Retinal pigment epithelial cell (primary cell): Measurements from ENCODE around the gene SV2B.

Source experiments
- DNase-seq: peaks from one replicate; pipeline ENCODE4 v3.0.0-alpha.2; 2010; ENCODE audit warnings: low read depth
- H3K4me3 ChIP-seq: 2 replicates; pipeline ENCODE4 v1.5.1; 2011; ENCODE audit warnings: mild to moderate bottlenecking, low read length, control low read depth, moderate library complexity
- TF ChIP-seq, protein P1 (sequence below): conservative IDR thresholded peaks from 2 replicates; pipeline ENCODE4 v1.5.1; 2011; ENCODE audit warnings: low read depth, low read length, control low read depth, inconsistent platforms

Gene SV2B

GRCh38 chr15:91199511-91199910 lies 99.5 kb downstream of the SV2B start:
- TF ChIP-seq, protein P1, sequence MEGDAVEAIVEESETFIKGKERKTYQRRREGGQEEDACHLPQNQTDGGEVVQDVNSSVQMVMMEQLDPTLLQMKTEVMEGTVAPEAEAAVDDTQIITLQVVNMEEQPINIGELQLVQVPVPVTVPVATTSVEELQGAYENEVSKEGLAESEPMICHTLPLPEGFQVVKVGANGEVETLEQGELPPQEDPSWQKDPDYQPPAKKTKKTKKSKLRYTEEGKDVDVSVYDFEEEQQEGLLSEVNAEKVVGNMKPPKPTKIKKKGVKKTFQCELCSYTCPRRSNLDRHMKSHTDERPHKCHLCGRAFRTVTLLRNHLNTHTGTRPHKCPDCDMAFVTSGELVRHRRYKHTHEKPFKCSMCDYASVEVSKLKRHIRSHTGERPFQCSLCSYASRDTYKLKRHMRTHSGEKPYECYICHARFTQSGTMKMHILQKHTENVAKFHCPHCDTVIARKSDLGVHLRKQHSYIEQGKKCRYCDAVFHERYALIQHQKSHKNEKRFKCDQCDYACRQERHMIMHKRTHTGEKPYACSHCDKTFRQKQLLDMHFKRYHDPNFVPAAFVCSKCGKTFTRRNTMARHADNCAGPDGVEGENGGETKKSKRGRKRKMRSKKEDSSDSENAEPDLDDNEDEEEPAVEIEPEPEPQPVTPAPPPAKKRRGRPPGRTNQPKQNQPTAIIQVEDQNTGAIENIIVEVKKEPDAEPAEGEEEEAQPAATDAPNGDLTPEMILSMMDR = no peak
- no peak overlapping the region for H3K4me3 ChIP-seq
- DNase-seq = no peak

DNA sequence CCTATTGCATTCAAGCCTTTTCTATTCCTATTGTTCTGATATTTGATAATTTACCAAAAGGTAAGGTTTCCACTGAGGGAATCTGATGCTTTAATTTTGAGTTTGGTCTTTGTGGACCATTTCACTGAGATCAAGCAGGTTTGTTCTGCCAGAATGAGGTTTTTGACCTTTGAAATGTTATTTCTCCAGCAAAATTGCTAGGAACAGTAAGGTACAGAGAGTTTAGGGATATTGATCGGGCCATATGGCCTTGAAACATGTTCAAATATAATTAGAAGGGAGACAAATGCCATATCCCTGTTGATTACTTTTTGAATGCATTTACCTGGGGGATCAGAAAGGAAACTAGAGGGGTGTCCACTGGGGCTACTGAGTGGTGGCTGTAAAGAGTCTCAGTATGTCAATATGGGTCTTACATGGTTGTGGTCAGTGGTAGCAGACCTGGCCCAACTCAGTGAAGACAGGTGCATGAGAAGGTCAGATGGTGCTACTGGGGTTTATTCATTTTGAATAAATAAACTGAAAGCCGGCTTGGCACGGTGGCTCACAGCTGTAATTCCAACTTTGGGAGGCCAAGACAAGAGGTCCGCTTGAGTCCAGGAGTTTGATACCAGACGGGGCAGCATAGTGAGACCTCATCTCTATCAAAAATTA lies 100.2 kb downstream of the SV2B start:
- no peak for DNase-seq
- no peak overlapping the region for H3K4me3 ChIP-seq
- TF ChIP-seq, protein P1 = no peak

DNA sequence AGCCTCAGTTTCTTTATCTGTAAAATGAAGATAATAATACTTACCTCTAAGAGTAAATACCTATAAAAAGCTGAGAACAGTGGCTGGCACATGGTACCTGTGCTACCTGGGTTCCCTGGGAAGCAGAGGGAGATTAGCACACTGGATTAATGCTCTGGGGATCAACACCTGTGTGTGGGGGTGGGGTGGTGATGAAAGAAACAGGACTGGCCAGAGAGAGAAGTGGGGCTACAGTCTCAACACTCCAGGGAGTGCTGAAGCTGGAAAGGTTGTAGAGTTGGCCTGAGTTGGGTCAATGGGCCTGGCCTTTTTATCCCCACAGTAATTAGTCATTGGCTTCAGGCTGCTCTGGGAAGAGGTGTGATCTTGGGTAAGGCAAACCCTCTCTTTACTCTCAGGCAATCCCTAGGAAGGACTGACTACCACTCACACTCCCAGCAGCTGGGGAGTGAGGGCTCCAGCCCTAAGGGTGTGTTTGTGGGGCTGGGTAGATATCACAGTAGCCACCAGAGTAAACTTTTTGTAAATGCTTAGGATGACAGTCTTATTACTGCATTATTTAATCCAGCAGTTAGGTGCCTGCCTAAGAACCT lies 102.5 kb downstream of the SV2B start:
- H3K4me3 ChIP-seq = no peak overlapping the region
- DNase-seq = no peak
- TF ChIP-seq, protein P1 = no peak

DNA sequence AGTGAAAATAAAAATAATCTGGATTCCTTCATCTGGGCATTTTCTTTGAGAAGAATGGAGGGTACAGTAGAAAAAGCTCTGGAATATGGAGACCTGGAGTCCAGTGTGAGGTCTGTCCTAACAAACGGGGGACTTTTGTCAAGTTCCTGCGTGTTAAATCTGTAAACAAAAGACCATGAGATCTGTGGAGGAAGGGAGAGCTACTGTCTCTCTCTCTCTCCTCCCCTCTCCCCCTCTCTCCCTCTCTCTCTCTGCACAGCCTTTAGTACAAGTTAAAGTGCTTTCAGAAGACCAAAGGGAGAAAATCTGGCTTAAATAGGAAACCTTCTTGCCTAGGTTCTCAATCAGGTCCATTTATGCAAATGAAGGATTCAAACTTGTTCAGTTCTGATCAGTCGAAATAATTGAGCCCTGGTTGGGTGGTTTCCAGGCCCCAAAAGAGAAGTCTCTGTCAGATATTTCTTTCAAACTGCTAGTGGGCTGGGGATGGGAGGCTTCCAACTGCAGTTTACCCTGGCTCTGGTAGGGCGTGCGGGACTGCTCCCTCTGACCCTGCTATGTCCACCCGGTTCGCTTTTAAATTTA lies 103.7 kb downstream of the SV2B start:
- no peak overlapping the region for H3K4me3 ChIP-seq
- DNase-seq = no peak
- TF ChIP-seq, protein P1 = no peak

GRCh38 chr15:91208371-91208770 lies 108.3 kb downstream of the SV2B start:
- no peak overlapping the region for H3K4me3 ChIP-seq
- TF ChIP-seq, protein P1 = no peak
- no peak for DNase-seq

GRCh38 chr15:91209318-91209717 lies 109.3 kb downstream of the SV2B start:
- TF ChIP-seq, protein P1 = no peak
- DNase-seq = no peak
- H3K4me3 ChIP-seq = no peak overlapping the region

DNA sequence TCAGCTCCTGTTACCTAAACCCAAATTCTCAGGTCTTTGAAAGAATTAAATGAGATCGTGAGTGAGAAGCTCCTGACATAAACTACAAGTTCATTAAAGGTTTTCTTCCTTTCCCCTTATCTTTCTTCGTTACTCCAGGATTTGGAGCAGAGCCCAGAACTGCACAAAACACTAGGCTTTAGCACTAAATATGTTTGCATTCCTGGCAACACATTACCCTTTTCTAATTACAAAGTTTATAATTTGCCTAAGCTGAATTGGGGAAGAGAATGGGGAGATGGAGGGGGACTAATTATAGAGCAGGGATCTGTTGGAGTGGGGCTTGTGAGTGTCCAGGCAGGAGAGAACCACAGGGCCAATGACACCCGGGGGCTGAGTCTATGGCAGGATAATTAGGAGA lies 109.7 kb downstream of the SV2B start:
- no peak for DNase-seq
- TF ChIP-seq, protein P1 = no peak
- H3K4me3 ChIP-seq = no peak overlapping the region
